ENCODE results near the gene IFNA13. TPM values are rescaled to one million over a fixed set of nuclear protein-coding genes. Genes with fewer than 3 reads are reported as not detected.

The IFNA13 gene
- total and polyA plus RNA-seq, 2 of the 13 experiments (the other 11 are each of a cell fraction or from before 2014, with no cell fraction given): not detected

- TF ChIP-seq KDM1A (CRISPR knock-in tag; IDR thresholded peaks at IDR 0.05) (no peak), PLRG1 (conservative IDR thresholded peaks at IDR 0.05) (no peak), ZNF383 (CRISPR knock-in tag; IDR thresholded peaks at IDR 0.05; ENCODE audit: borderline replicate concordance) (no peak), ZFP82 (CRISPR knock-in tag; IDR thresholded peaks at IDR 0.05; ENCODE audit: borderline replicate concordance) (peak; percentile 59; the same call in 1 of the 2 replicates), ZNF563 (CRISPR knock-in tag; IDR thresholded peaks at IDR 0.05) (peak; percentile 75), ZFX (CRISPR knock-in tag; IDR thresholded peaks at IDR 0.05; ENCODE audit: low read depth) (peak; percentile 100), MYPOP (CRISPR knock-in tag; IDR thresholded peaks at IDR 0.05) (peak; percentile 52), JDP2 (CRISPR knock-in tag; IDR thresholded peaks at IDR 0.05; ENCODE audit: borderline replicate concordance) (no peak), FOXP1 (IDR thresholded peaks at IDR 0.05) (no peak), FOXP1 (CRISPR knock-in tag; IDR thresholded peaks at IDR 0.05) (no peak), BRF2 (CRISPR knock-in tag; IDR thresholded peaks at IDR 0.05) (no peak), RFXAP (CRISPR knock-in tag; IDR thresholded peaks at IDR 0.05; ENCODE audit: borderline replicate concordance) (no peak), ZNF777 (CRISPR knock-in tag; IDR thresholded peaks at IDR 0.05) (no peak), SALL2 (CRISPR knock-in tag; IDR thresholded peaks at IDR 0.05) (peak; percentile 71; the same call in 1 of the 2 replicates), KAT2B (IDR thresholded peaks at IDR 0.05; ENCODE audit: borderline replicate concordance, low read depth, low read length) (no peak), MBD4 (IDR thresholded peaks at IDR 0.05; ENCODE audit: borderline replicate concordance, low read length) (no peak), ZNF775 (CRISPR knock-in tag; IDR thresholded peaks at IDR 0.05; ENCODE audit: borderline replicate concordance) (no peak), HDAC1 (CRISPR knock-in tag; IDR thresholded peaks at IDR 0.05) (peak; percentile 75), RBAK (CRISPR knock-in tag; IDR thresholded peaks at IDR 0.05) (no peak), ZNF776 (CRISPR knock-in tag; IDR thresholded peaks at IDR 0.05) (peak; percentile 52; the same call in 1 of the 2 replicates), ZMYM3 (CRISPR knock-in tag; IDR thresholded peaks at IDR 0.05) (no peak), HCFC1 (IDR thresholded peaks at IDR 0.05; ENCODE audit: low read depth, low read length) (no peak), HMGXB4 (CRISPR knock-in tag; IDR thresholded peaks at IDR 0.05; ENCODE audit: borderline replicate concordance in 1 of 2, low read depth in 1 of 2) (peak; percentile 92 to 96; a peak in 3 of 4 replicates), TEAD3 (CRISPR knock-in tag; optimal IDR thresholded peaks at IDR 0.05; ENCODE audit: borderline replicate concordance) (no peak)
Observed at GRCh38 chr9:21334701-21335632, 32.9 kb downstream of the IFNA13 start, which contains the start of gene KLHL9 (continued).
